Measurements from ENCODE around the gene DLK1. TPM values are rescaled to one million over a fixed set of nuclear protein-coding genes. Genes with fewer than 3 reads are reported as not detected.

Gene DLK1
- total RNA-seq, 2 donors from 2014 or later, result not detected

- no peaks in the 10 kb centered on the region for H3K27me3 ChIP-seq
- no peak for DNase-seq (ENCODE audit: low spot score)
- H3K9me3 ChIP-seq, result no peaks in the 10 kb centered on the region
- TF ChIP-seq CTCF (IDR thresholded peaks at IDR 0.05), result no peak
- no peak overlapping the region for H3K27ac ChIP-seq
- no peaks in the 10 kb centered on the region for H3K36me3 ChIP-seq
- no peak overlapping the region for H3K4me3 ChIP-seq
- no peaks in the 10 kb centered on the region for H3K4me1 ChIP-seq
Observed at GRCh38 chr14:100715332-100715731, 11.4 kb upstream of the DLK1 start.

- TF ChIP-seq CTCF (IDR thresholded peaks at IDR 0.05), result no peak
- Histone ChIP-seq H3K4me3 (no peak overlapping the region), H3K27me3 (no peaks in the 10 kb centered on the region), H3K36me3 (no peaks in the 10 kb centered on the region), H3K4me1 (no peaks in the 10 kb centered on the region), H3K27ac (no peak overlapping the region), H3K9me3 (no peaks in the 10 kb centered on the region)
- DNase-seq (ENCODE audit: low spot score), result no peak
Observed at GRCh38 chr14:100715803-100716202, 10.9 kb upstream of the DLK1 start.

- no peaks in the 10 kb centered on the region for H3K27me3 ChIP-seq
Observed at GRCh38 chr14:100717386-100717785, 9.3 kb upstream of the DLK1 start.

GRCh38 chr14:100719976-100720520 lies 6.6 kb upstream of the DLK1 start:
- Histone ChIP-seq H3K4me1 (no peaks in the 10 kb centered on the region), H3K4me3 (no peak overlapping the region), H3K9me3 (no peaks in the 10 kb centered on the region), H3K27me3 (no peaks in the 10 kb centered on the region), H3K27ac (no peak overlapping the region), H3K36me3 (no peaks in the 10 kb centered on the region)
- DNase-seq (ENCODE audit: low spot score), result no peak
- TF ChIP-seq CTCF (IDR thresholded peaks at IDR 0.05), result no peak

More at GRCh38 chr14:100717386-100717785, 9.3 kb upstream of the DLK1 start:
- Histone ChIP-seq H3K4me1 (no peaks in the 10 kb centered on the region), H3K27ac (no peak overlapping the region), H3K9me3 (no peaks in the 10 kb centered on the region), H3K4me3 (no peak overlapping the region), H3K36me3 (no peaks in the 10 kb centered on the region)
- DNase-seq (ENCODE audit: low spot score), result no peak
- no peak for TF ChIP-seq CTCF (IDR thresholded peaks at IDR 0.05)

- H3K27me3 ChIP-seq, result no peaks in the 10 kb centered on the region
- no peaks in the 10 kb centered on the region for H3K36me3 ChIP-seq
- H3K4me1 ChIP-seq, result no peaks in the 10 kb centered on the region
- no peaks in the 10 kb centered on the region for H3K9me3 ChIP-seq
- H3K27ac ChIP-seq, result no peak overlapping the region
- DNase-seq (ENCODE audit: low spot score), result no peak
- TF ChIP-seq CTCF (IDR thresholded peaks at IDR 0.05), result no peak
- no peak overlapping the region for H3K4me3 ChIP-seq
Observed at GRCh38 chr14:100721568-100721967, 5.1 kb upstream of the DLK1 start.

GRCh38 chr14:100722367-100722766 lies 4.3 kb upstream of the DLK1 start:
- H3K27me3 ChIP-seq, result peaks cover 0 to 5% of the 10 kb centered on the region in 2 donors
- no peak overlapping the region for H3K4me3 ChIP-seq
- H3K4me1 ChIP-seq, result no peaks in the 10 kb centered on the region
- H3K27ac ChIP-seq, result no peak overlapping the region
- no peaks in the 10 kb centered on the region for H3K9me3 ChIP-seq
- no peaks in the 10 kb centered on the region for H3K36me3 ChIP-seq
- DNase-seq (ENCODE audit: low spot score), result no peak
- no peak for TF ChIP-seq CTCF (IDR thresholded peaks at IDR 0.05)

All from right atrium auricular region (tissue), 2 donors.